ENCODE results near the gene ARG2.

GRCh38 chr14:67627519-67627918 is 7.8 kb downstream of the ARG2 start:
- TF ChIP-seq ZBTB33 (IDR thresholded peaks at IDR 0.05) = no peak
- TF ChIP-seq CTCF (IDR thresholded peaks at IDR 0.05; ENCODE audit: low read depth, low read length, missing input control) = no peak
- TF ChIP-seq HNF4G (IDR thresholded peaks at IDR 0.05) = no peak
- no peak for TF ChIP-seq ATF3 (IDR thresholded peaks at IDR 0.05)
- TF ChIP-seq GABPA (IDR thresholded peaks at IDR 0.05 in 1 of 2, conservative IDR thresholded peaks at IDR 0.05 in 1 of 2) = no peak
- TF ChIP-seq YY1 (IDR thresholded peaks at IDR 0.05) = no peak
- TF ChIP-seq JUND (IDR thresholded peaks at IDR 0.05) = no peak
- TF ChIP-seq EGR1 (IDR thresholded peaks at IDR 0.05; ENCODE audit: low read depth in 2 of 2) = no peak
- no peak for TF ChIP-seq RAD21 (IDR thresholded peaks at IDR 0.05)
- no peak for TF ChIP-seq TAF1 (conservative IDR thresholded peaks at IDR 0.05)
- TF ChIP-seq SP1 (IDR thresholded peaks at IDR 0.05) = no peak
- TF ChIP-seq REST (IDR thresholded peaks at IDR 0.05) = no peak
- no peak for TF ChIP-seq MAX (IDR thresholded peaks at IDR 0.05)
- TF ChIP-seq FOXA1 (IDR thresholded peaks at IDR 0.05) = no peak

Measured in liver (tissue), 3 donors.